Fibroblast of the aortic adventitia (primary cell): ENCODE results near the gene SLCO4C1. TPM values are rescaled to one million over a fixed set of nuclear protein-coding genes. Genes with fewer than 3 reads are reported as not detected.

Experiments
- DNase-seq: peaks from one replicate; pipeline ENCODE4 v3.0.0-alpha.2; 2010; ENCODE audit warnings: low read depth
- H3K4me3 ChIP-seq: 2 replicates; pipeline ENCODE4 v1.5.1; 2011; ENCODE audit warnings: low read depth, mild to moderate bottlenecking, control low read depth, low read length, moderate library complexity
- CTCF ChIP-seq: IDR thresholded peaks from 2 replicates; pipeline ENCODE4 v1.5.1; 2011; ENCODE audit warnings: mild to moderate bottlenecking, low read length, control low read depth, inconsistent platforms; ENCODE audit not compliant: insufficient read depth
- total RNA-seq: library from RNA; depleted of rRNA; stranded (reverse); fragments of >200 nt; gene quantifications from 2 replicates; pipeline ENCODE4 v1.2.3, GENCODE V29; 2012; ENCODE audit warnings: low replicate concordance

Gene SLCO4C1
- total RNA-seq, 1 donor = 0.09 TPM

GRCh38 chr5:102277144-102277543 is 18.9 kb downstream of the SLCO4C1 start:
- no peak for TF ChIP-seq CTCF
- no peak for DNase-seq
- no peak overlapping the region for H3K4me3 ChIP-seq

- TF ChIP-seq CTCF = no peak
- no peak for DNase-seq
Observed at GRCh38 chr5:102271759-102272158, 24.3 kb downstream of the SLCO4C1 start.

GRCh38 chr5:102270036-102270435 is 26.0 kb downstream of the SLCO4C1 start:
- TF ChIP-seq CTCF = no peak
- no peak overlapping the region for H3K4me3 ChIP-seq
- no peak for DNase-seq

More at GRCh38 chr5:102271759-102272158, 24.3 kb downstream of the SLCO4C1 start:
- H3K4me3 ChIP-seq = no peak overlapping the region

- no peak overlapping the region for H3K4me3 ChIP-seq
- no peak for DNase-seq
- TF ChIP-seq CTCF = no peak
Observed at GRCh38 chr5:102262688-102263087, 33.4 kb downstream of the SLCO4C1 start.

GRCh38 chr5:102249381-102249780 is 46.7 kb downstream of the SLCO4C1 start:
- DNase-seq = no peak
- no peak for TF ChIP-seq CTCF

GRCh38 chr5:102243213-102243612 is 52.9 kb downstream of the SLCO4C1 start:
- DNase-seq = no peak
- TF ChIP-seq CTCF = no peak
- no peak overlapping the region for H3K4me3 ChIP-seq

More at GRCh38 chr5:102249381-102249780, 46.7 kb downstream of the SLCO4C1 start:
- H3K4me3 ChIP-seq = no peak overlapping the region

- H3K4me3 ChIP-seq = no peak overlapping the region
- DNase-seq = no peak
- no peak for TF ChIP-seq CTCF
Observed at GRCh38 chr5:102241809-102242421, 54.2 kb downstream of the SLCO4C1 start.
